Femur (tissue), 1 donor: ENCODE results near the gene MRC2.

ENCODE experiments used
- DNase-seq: peaks from one replicate; pipeline ENCODE4 v3.0.0-alpha.2; 2017

Gene MRC2

GRCh38 chr17:62703261-62703775 is 75.8 kb downstream of the MRC2 start:
- no peak for DNase-seq

- peak; percentile 88 for DNase-seq
Measured at GRCh38 chr17:62703776-62704380, 76.4 kb downstream of the MRC2 start.

GRCh38 chr17:62704381-62704971 is 77.0 kb downstream of the MRC2 start:
- no peak for DNase-seq

GRCh38 chr17:62705156-62705777 is 77.8 kb downstream of the MRC2 start:
- DNase-seq = no peak

GRCh38 chr17:62705778-62706597 is 78.5 kb downstream of the MRC2 start:
- no peak for DNase-seq

GRCh38 chr17:62706598-62707424 is 79.3 kb downstream of the MRC2 start:
- no peak for DNase-seq

- no peak for DNase-seq
Measured at GRCh38 chr17:62707425-62707739, 79.9 kb downstream of the MRC2 start.

GRCh38 chr17:62708587-62708986 is 81.1 kb downstream of the MRC2 start:
- DNase-seq = no peak

GRCh38 chr17:62712171-62712581 is 84.7 kb downstream of the MRC2 start:
- DNase-seq = no peak

- DNase-seq = peak; percentile 73
Measured at GRCh38 chr17:62713086-62713881, 85.8 kb downstream of the MRC2 start.

- DNase-seq = no peak
Measured at GRCh38 chr17:62714016-62714777, 86.7 kb downstream of the MRC2 start.

- DNase-seq = no peak
Measured at GRCh38 chr17:62715882-62716390, 88.5 kb downstream of the MRC2 start.

- no peak for DNase-seq
Measured at GRCh38 chr17:62716834-62717588, 89.5 kb downstream of the MRC2 start.

GRCh38 chr17:62717589-62717855 is 90.1 kb downstream of the MRC2 start:
- DNase-seq = no peak

- no peak for DNase-seq
Measured at GRCh38 chr17:62717889-62718288, 90.4 kb downstream of the MRC2 start.

- DNase-seq = no peak
Measured at GRCh38 chr17:62718429-62718828, 91.0 kb downstream of the MRC2 start.

- DNase-seq = no peak
Measured at GRCh38 chr17:62719586-62719985, 92.1 kb downstream of the MRC2 start.

- no peak for DNase-seq
Measured at GRCh38 chr17:62720126-62720850, 92.8 kb downstream of the MRC2 start.

- no peak for DNase-seq
Measured at GRCh38 chr17:62722625-62723024, 95.2 kb downstream of the MRC2 start.

- DNase-seq = no peak
Measured at GRCh38 chr17:62723842-62724241, 96.4 kb downstream of the MRC2 start.
